K562 (cell line): ENCODE results near the gene TADA2A. TPM values are rescaled to one million over a fixed set of nuclear protein-coding genes. Genes with fewer than 3 reads are reported as not detected.

ENCODE experiments used
- ATF6 ChIP-seq: sonication (generic); formaldehyde crosslinking; IDR thresholded peaks from 2 replicates; pipeline ENCODE4 v1.4.0; 2020; ENCODE audit warnings: mild to moderate bottlenecking, missing genetic modification reagents
- ILF3 ChIP-seq: fragments of 450-650 bp; IDR thresholded peaks from 2 replicates; pipeline ENCODE4 v1.6.1; 2018; ENCODE audit warnings: antibody characterized with exemption, mild to moderate bottlenecking, moderate library complexity, borderline replicate concordance
- NR2C1 ChIP-seq, 2 experiments: fragments of 450-650 bp; IDR thresholded peaks; 2 replicates each; pipeline ENCODE4 v1.6.1; 2017; ENCODE audit warnings: mild to moderate bottlenecking in 2 of 2, antibody characterized with exemption in 1 of 2, inconsistent platforms in 1 of 2, missing compliant biosample characterization in 1 of 2, missing genetic modification characterization in 1 of 2
- SAP30 ChIP-seq: fragments of 200-600 bp; sonication (generic); IDR thresholded peaks from 2 replicates; pipeline ENCODE4 v1.6.1; 2012; ENCODE audit warnings: borderline replicate concordance, low read depth, mild to moderate bottlenecking, moderate library complexity, low read length, control low read depth, inconsistent platforms; ENCODE audit not compliant: insufficient read depth, poor library complexity, severe bottlenecking
- SPI1 ChIP-seq: IDR thresholded peaks from 2 replicates; pipeline ENCODE4 v1.6.1; 2011; ENCODE audit warnings: low read depth, low read length, control low read depth, borderline replicate concordance
- SREBF2 ChIP-seq: sonication (generic); formaldehyde crosslinking; IDR thresholded peaks from 2 replicates; pipeline ENCODE4 v1.4.0; 2020; ENCODE audit warnings: mild to moderate bottlenecking, missing genetic modification reagents
- STAG1 ChIP-seq: sonication (generic); formaldehyde crosslinking; IDR thresholded peaks from 2 replicates; pipeline ENCODE4 v1.5.0; 2020; ENCODE audit warnings: missing genetic modification reagents, borderline replicate concordance
- U2AF2 ChIP-seq: fragments of 200-400 bp; formaldehyde crosslinking; optimal IDR thresholded peaks from 2 replicates; pipeline ENCODE3; 2017; ENCODE audit warnings: low read depth, mild to moderate bottlenecking, low read length
- ZNF12 ChIP-seq: sonication (generic); formaldehyde crosslinking; IDR thresholded peaks from 2 replicates; pipeline ENCODE4 v1.4.0; 2020; ENCODE audit warnings: mild to moderate bottlenecking, missing genetic modification reagents
- ZNF354B ChIP-seq: fragments of 250-450 bp; sonication (Bioruptor Pico); IDR thresholded peaks from 2 replicates; pipeline ENCODE4 v1.4.0; 2020
- polyA plus RNA-seq, 8 experiments: library from polyadenylated mRNA; depleted of rRNA in 4 of 8; stranded (reverse) in 5 of 8; unstranded in 3 of 8; fragments of >200 nt; fragmentation: Nextera tagmentation in 2 of 8; fragmentation: Illumina TruSeq in 1 of 8; extraction: Ambion mirVana in 2 of 8; extraction: Trizol in 1 of 8; gene quantifications; 2 replicates each; pipeline versions ENCODE4 v1.2.1 to v1.2.3, GENCODE V29; 2011 to 2014; ENCODE audit warnings: inconsistent platforms in 1 of 8, missing spikeins in 1 of 8
- total RNA-seq, 7 experiments: library from RNA; depleted of rRNA in 6 of 7; stranded (reverse); fragments of >200 nt in 6 of 7; fragmentation: Illumina TruSeq in 2 of 7; extraction: Trizol in 2 of 7; gene quantifications; 2 replicates each; pipeline versions ENCODE4 v1.2.1 to v1.2.3, GENCODE V29; 2011 to 2021; ENCODE audit warnings: low replicate concordance in 1 of 7
- TF ChIP-seq, protein P1 (sequence below): fragments of 200-600 bp; sonication (generic); IDR thresholded peaks from one replicate; pipeline ENCODE4 v1.6.1; 2012; ENCODE audit warnings: mild to moderate bottlenecking, low read depth, low read length, inconsistent platforms

Gene TADA2A
- total and polyA plus RNA-seq, 9 of the 15 experiments (the other 6 are each of a cell fraction or from before 2014, with no cell fraction given): 13.8 to 37.7 (median 25.0) TPM

- peak; percentile 32; the same call in 1 of the 2 replicates for TF ChIP-seq NR2C1 (IDR thresholded peaks at IDR 0.05)
- TF ChIP-seq NR2C1 (tag; IDR thresholded peaks at IDR 0.05): no peak
- no peak for TF ChIP-seq ZNF354B (CRISPR knock-in tag)
- no peak for TF ChIP-seq ZNF12
- TF ChIP-seq SPI1: peak; percentile 93
- TF ChIP-seq U2AF2: no peak
- no peak for TF ChIP-seq ILF3
- TF ChIP-seq SREBF2 (CRISPR knock-in tag): no peak
- TF ChIP-seq, protein P1, sequence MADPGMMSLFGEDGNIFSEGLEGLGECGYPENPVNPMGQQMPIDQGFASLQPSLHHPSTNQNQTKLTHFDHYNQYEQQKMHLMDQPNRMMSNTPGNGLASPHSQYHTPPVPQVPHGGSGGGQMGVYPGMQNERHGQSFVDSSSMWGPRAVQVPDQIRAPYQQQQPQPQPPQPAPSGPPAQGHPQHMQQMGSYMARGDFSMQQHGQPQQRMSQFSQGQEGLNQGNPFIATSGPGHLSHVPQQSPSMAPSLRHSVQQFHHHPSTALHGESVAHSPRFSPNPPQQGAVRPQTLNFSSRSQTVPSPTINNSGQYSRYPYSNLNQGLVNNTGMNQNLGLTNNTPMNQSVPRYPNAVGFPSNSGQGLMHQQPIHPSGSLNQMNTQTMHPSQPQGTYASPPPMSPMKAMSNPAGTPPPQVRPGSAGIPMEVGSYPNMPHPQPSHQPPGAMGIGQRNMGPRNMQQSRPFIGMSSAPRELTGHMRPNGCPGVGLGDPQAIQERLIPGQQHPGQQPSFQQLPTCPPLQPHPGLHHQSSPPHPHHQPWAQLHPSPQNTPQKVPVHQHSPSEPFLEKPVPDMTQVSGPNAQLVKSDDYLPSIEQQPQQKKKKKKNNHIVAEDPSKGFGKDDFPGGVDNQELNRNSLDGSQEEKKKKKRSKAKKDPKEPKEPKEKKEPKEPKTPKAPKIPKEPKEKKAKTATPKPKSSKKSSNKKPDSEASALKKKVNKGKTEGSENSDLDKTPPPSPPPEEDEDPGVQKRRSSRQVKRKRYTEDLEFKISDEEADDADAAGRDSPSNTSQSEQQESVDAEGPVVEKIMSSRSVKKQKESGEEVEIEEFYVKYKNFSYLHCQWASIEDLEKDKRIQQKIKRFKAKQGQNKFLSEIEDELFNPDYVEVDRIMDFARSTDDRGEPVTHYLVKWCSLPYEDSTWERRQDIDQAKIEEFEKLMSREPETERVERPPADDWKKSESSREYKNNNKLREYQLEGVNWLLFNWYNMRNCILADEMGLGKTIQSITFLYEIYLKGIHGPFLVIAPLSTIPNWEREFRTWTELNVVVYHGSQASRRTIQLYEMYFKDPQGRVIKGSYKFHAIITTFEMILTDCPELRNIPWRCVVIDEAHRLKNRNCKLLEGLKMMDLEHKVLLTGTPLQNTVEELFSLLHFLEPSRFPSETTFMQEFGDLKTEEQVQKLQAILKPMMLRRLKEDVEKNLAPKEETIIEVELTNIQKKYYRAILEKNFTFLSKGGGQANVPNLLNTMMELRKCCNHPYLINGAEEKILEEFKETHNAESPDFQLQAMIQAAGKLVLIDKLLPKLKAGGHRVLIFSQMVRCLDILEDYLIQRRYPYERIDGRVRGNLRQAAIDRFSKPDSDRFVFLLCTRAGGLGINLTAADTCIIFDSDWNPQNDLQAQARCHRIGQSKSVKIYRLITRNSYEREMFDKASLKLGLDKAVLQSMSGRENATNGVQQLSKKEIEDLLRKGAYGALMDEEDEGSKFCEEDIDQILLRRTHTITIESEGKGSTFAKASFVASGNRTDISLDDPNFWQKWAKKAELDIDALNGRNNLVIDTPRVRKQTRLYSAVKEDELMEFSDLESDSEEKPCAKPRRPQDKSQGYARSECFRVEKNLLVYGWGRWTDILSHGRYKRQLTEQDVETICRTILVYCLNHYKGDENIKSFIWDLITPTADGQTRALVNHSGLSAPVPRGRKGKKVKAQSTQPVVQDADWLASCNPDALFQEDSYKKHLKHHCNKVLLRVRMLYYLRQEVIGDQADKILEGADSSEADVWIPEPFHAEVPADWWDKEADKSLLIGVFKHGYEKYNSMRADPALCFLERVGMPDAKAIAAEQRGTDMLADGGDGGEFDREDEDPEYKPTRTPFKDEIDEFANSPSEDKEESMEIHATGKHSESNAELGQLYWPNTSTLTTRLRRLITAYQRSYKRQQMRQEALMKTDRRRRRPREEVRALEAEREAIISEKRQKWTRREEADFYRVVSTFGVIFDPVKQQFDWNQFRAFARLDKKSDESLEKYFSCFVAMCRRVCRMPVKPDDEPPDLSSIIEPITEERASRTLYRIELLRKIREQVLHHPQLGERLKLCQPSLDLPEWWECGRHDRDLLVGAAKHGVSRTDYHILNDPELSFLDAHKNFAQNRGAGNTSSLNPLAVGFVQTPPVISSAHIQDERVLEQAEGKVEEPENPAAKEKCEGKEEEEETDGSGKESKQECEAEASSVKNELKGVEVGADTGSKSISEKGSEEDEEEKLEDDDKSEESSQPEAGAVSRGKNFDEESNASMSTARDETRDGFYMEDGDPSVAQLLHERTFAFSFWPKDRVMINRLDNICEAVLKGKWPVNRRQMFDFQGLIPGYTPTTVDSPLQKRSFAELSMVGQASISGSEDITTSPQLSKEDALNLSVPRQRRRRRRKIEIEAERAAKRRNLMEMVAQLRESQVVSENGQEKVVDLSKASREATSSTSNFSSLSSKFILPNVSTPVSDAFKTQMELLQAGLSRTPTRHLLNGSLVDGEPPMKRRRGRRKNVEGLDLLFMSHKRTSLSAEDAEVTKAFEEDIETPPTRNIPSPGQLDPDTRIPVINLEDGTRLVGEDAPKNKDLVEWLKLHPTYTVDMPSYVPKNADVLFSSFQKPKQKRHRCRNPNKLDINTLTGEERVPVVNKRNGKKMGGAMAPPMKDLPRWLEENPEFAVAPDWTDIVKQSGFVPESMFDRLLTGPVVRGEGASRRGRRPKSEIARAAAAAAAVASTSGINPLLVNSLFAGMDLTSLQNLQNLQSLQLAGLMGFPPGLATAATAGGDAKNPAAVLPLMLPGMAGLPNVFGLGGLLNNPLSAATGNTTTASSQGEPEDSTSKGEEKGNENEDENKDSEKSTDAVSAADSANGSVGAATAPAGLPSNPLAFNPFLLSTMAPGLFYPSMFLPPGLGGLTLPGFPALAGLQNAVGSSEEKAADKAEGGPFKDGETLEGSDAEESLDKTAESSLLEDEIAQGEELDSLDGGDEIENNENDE: no peak
- no peak for TF ChIP-seq ATF6 (CRISPR knock-in tag)
- no peak for TF ChIP-seq STAG1 (CRISPR knock-in tag)
- no peak for TF ChIP-seq SAP30
These were observed 69.2 kb downstream of the TADA2A start (continued) for GRCh38 chr17:37475731-37476420.
